GM21360 (cell line): ENCODE results near the gene RFX7.
A peak's percentile ranks its signal among the peaks of the same experiment; 100 is the strongest.
"Not testable (repeated sequence)": the region's sequence is repeated elsewhere in the genome, so short reads cannot be mapped to it uniquely, and the experiment has no call there.

ENCODE experiments used
- ATAC-seq: cut with Tn5 transposase; IDR thresholded peaks from one replicate; pipeline ENCODE4 v1.9.1; 2021; ENCODE audit warnings: mild to moderate bottlenecking, moderate library complexity; ENCODE audit not compliant: unreplicated experiment

The RFX7 gene

GRCh38 chr15:56207711-56208110, 36.0 kb downstream of the RFX7 start:
- ATAC-seq: no peak

- ATAC-seq: peak; percentile 75
Observed at GRCh38 chr15:56207092-56207491, 36.6 kb downstream of the RFX7 start.

- no peak for ATAC-seq
Observed at GRCh38 chr15:56205061-56205876, 38.4 kb downstream of the RFX7 start.

GRCh38 chr15:56203312-56203922, 40.3 kb downstream of the RFX7 start:
- ATAC-seq: not testable (repeated sequence)

- no peak for ATAC-seq
Observed at GRCh38 chr15:56202701-56203100, 41.0 kb downstream of the RFX7 start.

- no peak for ATAC-seq
Observed at GRCh38 chr15:56199038-56199437, 44.6 kb downstream of the RFX7 start.

- no peak for ATAC-seq
Observed at GRCh38 chr15:56194035-56194434, 49.6 kb downstream of the RFX7 start.

- no peak for ATAC-seq
Observed at GRCh38 chr15:56192659-56193442, 50.8 kb downstream of the RFX7 start.

- ATAC-seq: no peak
Observed at GRCh38 chr15:56187665-56188064, 56.0 kb downstream of the RFX7 start.

GRCh38 chr15:56185980-56186379, 57.7 kb downstream of the RFX7 start:
- no peak for ATAC-seq

- no peak for ATAC-seq
Observed at GRCh38 chr15:56184516-56184915, 59.2 kb downstream of the RFX7 start.

GRCh38 chr15:56180851-56181250, 62.8 kb downstream of the RFX7 start:
- ATAC-seq: no peak

GRCh38 chr15:56176996-56177395, 66.7 kb downstream of the RFX7 start:
- no peak for ATAC-seq

GRCh38 chr15:56175788-56176187, 67.9 kb downstream of the RFX7 start:
- no peak for ATAC-seq

GRCh38 chr15:56174649-56175048, 69.0 kb downstream of the RFX7 start:
- no peak for ATAC-seq

- no peak for ATAC-seq
Observed at GRCh38 chr15:56168394-56168793, 75.3 kb downstream of the RFX7 start.

GRCh38 chr15:56165234-56165633, 78.4 kb downstream of the RFX7 start:
- ATAC-seq: no peak

- ATAC-seq: no peak
Observed at GRCh38 chr15:56160966-56161365, 82.7 kb downstream of the RFX7 start.

GRCh38 chr15:56156877-56157276, 86.8 kb downstream of the RFX7 start:
- no peak for ATAC-seq

GRCh38 chr15:56155278-56155677, 88.4 kb downstream of the RFX7 start:
- ATAC-seq: not testable (repeated sequence)

- ATAC-seq: not testable (repeated sequence)
Observed at GRCh38 chr15:56154768-56155167, 88.9 kb downstream of the RFX7 start.

GRCh38 chr15:56150204-56150603, 93.5 kb downstream of the RFX7 start:
- no peak for ATAC-seq
